ENCODE measurements around the gene PHTF2.

Gene PHTF2

DNA sequence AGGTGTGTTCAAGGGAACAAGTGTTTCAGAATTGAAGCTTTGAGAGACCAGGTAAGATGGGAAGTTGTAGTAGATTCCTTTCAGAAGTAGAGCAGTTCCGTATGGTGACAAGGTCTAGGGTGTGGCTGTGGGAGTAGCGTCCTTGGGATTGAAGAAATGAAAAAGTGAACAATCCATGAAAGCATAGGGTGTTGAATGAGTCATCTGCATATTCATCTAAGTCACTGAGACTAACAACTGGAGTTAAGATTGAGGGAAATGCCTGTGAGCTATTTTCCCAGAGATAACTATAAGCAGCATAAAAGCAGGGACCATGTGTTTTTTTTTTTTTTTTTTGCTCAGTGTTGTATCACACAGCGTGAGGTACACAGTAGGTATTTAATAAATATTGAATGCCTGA is 134.8 kb downstream of the PHTF2 start:
- no peak for DNase-seq (ENCODE audit: low read depth)

DNA sequence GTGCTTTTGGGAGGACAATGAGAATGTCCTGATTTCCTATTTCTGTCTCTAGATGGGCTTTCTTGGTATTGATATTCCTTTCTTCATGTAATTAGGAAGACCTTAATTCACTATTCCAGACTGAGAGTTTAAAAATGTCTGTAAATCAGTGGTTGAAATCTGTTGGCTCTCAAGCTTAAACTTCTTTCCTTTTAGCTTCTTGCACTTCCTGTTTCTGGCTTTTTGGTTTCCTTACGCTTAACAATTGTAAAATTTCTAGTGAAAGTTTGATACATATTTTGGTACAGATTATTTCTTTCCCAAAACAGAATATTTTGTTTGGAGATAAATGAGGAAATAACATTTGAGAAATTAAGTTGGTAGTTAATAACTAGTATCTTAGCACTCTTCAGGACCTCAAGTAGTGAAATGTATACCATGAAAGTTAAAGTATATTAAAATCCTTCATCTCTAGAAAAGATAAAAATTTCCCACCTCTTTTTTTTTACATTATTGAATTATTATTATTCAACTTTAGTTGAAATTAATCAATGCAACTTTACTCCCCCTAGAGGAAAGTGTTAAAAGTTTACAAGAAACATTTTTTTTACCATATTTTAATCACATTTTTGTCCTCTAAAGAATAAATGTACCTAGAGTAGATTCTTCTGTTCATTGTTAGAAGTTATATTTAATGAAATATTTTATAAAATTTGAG is 137.2 kb downstream of the PHTF2 start:
- no peak for DNase-seq (ENCODE audit: low read depth)

DNA sequence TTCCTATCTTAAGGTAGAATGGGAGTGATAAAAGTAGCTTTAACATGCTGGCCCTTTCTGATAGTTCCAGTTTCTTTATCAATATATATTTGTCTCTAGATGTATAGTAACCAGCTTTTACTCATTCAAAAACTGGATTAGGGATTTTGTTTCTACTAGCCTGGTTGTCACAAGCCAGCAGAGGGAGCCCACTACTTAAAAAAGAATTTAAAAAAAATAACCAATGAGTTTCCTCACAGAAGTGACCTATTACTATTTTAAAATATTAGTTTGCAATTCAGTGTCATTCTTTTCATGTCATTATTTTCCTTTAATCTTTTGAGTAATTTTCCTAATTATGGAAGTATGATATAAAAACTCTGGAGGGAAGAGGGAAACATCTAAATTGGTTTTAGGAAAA is 142.1 kb downstream of the PHTF2 start:
- DNase-seq (ENCODE audit: low read depth), result no peak

DNA sequence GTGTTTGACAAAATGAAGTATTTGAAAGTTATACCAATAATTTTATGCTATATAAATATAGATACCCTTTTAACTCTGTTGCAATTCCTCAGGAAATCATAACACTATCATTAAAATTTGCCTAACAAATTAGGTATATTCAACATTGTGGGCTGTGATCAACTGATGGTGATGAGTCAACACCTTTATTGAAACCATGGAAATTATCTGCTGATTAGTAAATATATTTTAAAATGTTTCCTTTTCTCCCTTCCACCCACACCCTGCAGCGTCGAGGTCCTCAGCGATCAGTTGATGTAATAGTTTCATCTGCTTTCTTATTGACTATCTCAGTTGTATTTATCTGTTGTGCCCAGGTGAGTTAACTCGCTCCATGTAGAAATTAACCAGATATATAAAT is 143.9 kb downstream of the PHTF2 start:
- no peak for DNase-seq (ENCODE audit: low read depth)

DNA sequence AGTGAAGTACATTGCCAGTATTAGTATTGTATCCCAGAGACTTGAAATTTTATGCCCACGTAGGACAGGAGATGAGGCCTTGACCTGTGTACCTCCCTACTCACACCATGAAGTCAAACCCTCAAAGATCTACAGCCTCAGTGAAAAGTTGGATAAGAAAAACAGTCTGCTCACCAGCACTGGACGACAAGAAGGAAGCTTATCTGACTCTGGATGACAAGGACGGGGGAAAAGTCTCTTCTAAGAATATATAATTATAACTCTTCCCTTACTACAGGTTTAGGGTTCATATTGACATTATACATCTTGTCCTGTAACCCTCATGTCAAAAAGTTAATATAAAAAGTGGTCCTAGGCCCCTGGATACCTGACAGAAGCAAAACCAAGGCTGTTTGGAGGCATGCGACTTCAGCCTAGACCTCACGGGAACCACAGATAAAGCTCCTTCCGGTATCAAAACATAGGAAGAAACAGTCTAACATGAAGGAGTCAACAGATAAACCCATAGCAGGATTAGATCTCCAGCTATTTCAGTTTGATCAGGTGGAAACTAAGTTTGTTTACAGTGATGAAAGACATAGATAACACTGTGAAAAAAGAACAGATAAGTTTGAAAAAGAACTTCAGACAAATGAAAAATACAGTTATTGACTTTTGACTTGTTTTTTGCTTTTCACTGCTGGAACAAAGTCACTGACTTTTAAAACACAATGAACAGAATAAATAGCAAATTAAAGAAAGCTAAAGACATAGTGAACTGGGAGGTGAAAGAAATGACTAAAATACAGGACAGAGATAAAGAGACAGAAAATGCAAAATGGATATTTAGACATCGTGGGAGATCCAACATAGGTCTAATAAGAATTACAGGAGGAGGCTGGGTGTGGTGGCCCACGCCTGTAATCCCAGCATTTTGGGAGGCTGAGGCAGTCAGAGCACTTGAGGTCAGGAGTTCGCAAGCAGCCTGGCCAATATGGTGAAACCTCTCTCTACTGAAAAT is 145.9 kb downstream of the PHTF2 start:
- DNase-seq (ENCODE audit: low read depth), result no peak

DNA sequence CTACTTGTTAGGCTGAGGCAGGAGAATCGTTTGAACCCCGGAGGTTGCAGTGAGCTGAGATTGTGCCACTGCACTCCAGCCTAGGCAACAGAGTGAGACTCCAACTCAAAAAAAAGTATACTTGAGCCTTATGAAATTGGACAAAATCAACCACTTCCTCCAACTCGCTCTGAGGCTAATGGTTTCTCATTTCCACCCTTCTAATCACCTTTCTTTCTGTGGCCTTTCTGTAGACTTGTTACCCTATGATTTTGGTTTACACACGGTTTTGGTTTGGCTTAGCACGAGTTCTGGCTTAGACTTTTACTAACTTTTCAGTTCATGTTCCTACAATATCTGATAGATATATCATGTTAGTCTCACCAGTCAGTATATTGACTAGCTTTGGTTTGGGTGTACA is 152.0 kb downstream of the PHTF2 start:
- no peak for DNase-seq (ENCODE audit: low read depth)

DNA sequence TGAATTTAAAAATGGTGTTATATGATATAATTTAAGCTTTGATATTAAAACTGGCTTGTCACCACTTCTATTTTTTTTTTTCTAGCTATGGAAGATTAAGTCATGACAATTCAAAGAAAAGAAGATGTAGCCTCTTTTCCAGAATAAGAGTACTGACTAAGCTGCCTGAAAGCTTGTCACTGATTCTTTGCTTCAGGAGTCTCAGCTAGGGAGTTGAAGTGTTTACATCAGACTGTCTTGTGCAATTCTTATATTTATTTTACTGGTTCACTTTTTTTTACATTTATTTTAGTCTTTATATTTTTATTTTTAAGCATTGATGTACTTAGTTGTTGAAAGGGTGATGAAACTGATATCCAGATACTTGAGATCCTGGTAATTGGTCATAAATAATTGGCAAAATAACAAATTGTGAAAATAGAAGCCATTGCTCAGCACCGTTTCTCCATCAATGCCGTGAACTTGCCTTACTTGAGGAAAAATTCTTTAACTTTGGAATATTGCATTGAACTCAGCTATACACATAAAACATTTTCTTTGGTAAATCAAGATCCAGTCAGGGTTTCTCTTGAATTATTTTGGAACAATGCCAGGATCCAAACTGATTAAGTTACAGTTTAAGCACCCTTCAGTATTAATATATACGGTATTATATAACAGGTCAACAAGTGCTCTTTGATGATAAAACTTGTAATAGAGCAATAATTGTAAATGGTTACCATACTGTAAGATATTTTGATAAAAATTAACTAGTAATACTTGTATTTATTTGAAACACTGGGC is 156.4 kb downstream of the PHTF2 start:
- DNase-seq (ENCODE audit: low read depth), result no peak

DNA sequence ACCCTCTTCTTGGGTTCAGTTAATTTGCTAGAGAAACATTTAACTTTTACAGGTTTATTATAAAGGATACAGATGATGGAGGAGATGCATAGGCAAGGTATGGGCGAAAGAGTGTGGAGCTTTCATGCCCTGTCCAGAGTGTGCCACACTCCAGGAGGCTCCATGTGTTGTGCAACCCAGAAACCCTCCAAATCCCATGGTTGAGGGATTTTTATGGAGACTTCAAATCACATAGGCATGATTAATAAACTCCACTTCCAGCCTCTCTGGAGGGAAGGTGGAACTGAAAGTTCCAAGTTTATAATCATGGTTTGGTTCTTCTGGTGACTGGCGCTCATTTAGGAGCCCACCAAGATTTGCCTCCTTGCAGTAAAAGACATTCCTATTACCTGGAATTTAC is 159.9 kb downstream of the PHTF2 start:
- no peak for DNase-seq (ENCODE audit: low read depth)

DNA sequence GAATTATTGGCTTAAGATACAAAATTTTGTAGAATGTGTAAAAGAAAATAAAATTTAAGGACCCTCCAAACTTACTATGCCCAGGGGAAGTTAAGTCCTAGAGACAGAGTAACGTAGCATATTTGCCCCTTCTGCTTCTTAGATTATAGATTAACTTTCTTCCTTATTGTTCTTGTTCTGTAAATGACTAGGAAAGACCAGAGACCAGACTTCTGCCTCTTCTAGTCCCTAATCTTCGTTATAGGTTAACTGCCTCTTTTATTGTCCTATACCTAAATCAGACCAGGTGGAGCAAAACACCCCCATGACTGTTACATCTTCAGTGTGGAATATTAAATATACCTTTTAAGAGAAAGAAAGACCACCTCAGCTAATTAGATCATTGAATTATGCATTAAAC is 160.5 kb downstream of the PHTF2 start:
- DNase-seq (ENCODE audit: low read depth), result no peak

DNA sequence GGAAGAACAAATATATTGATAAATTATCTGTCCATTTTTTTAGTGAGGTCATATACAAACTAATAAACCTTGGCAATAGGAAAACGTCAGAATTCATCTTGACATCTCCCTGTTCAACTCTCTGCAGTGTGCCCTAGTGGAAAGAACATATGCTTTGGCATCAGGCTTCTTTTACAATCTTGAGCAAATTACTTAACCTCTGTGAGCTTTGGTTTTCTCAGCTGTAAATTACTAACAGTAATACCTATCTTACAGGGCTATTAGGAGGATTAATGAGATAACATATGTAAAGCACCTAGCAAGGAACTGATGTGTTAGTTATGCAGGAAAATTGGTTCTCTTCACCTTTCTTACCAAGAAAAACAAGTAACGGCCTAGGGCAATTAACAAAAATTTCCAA is 161.8 kb downstream of the PHTF2 start:
- no peak for DNase-seq (ENCODE audit: low read depth)

DNA sequence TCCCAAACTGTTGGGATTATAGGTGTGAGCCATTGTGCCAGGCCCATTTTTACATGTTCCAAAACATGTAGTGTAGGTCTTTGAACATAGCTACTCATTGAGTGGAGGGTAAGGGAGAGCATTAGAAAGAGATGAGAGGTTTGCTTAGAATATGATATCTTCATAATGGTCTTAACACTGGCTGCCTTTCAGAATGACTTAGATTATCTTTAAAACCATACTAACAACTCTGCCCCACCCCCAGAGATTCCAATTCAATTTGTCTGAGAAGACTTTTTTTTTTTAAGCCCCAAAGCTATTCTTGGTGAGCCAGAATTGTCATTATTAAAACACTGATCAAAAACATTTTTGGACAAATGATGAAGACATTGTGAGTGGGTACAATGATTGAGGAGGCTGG is 168.9 kb downstream of the PHTF2 start:
- no peak for DNase-seq (ENCODE audit: low read depth)

DNA sequence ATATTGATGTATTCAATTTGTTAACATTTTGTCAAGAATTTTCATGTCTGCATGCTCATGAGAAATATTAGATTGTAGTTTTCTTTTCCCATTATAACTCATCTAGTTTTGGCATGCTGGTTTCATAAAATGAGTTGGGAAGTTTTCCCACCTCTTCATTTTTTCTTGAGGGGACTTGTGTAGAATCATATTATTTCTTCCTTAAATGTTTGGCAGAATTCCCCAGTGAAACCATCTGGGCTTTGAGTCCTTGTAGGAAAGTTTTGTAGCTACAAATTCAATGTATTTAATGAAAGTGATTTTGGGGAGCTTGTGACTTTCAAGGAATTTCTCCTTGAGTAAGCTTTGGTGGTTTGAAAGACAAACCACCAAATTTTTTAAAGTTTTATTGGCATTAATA is 173.2 kb downstream of the PHTF2 start:
- DNase-seq (ENCODE audit: low read depth), result no peak

DNA sequence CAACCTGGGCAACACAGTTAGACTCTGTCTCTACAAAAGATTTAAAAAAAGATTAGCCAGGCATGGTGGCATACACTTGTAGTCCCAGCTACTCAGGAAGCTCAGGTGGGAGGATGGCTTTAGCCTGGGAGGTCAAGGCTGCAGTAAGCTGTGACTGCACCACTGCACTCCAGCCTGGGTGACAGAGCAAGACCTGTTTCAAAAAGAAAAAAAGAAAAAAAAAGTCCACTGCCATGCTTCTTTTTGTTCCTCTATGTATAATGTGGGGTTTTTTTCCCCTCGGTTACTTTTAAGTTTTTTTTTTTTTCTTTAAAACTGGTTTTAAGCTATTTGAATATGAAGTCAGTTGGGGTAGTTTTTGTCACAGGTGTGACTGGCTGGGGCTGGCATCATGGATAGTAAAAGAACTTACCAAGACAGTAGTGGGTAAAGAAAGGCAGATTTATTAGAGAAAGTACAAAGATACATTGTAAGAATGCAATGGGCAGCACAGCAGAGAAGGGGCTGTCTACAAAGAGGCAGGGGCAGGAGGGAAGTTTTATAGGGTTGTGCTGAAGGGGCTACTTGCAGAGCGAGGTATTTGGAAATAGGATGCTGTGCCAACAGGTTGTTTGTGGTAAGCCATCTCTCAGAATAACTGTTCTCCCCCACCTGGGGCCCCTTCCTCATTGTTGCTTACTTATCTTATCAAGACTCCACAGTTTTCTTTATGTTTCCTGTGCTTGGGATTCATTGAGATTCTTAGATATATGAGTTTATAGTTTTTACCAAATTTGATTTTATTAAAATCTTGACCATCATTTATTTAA is 177.3 kb downstream of the PHTF2 start:
- DNase-seq (ENCODE audit: low read depth), result no peak

DNA sequence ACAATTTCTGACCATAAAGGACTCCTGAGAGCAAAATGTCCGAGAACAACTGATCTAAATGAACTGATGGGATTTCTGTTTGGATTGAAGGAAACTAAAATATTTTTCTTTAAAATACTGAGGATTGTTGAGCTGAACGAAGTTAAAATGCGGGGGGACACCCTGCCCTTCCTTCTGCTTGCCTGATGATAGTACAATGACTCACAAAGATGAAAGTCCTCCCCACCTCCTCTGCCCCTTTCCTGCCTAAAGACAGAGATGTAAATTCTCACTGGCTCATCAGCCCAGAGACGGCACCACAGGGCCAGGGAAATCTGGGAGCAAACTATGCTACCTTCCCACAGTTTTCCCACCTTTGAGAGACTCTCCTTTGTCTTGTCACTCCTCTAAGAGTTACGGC is 180.6 kb downstream of the PHTF2 start:
- DNase-seq (ENCODE audit: low read depth), result no peak

DNA sequence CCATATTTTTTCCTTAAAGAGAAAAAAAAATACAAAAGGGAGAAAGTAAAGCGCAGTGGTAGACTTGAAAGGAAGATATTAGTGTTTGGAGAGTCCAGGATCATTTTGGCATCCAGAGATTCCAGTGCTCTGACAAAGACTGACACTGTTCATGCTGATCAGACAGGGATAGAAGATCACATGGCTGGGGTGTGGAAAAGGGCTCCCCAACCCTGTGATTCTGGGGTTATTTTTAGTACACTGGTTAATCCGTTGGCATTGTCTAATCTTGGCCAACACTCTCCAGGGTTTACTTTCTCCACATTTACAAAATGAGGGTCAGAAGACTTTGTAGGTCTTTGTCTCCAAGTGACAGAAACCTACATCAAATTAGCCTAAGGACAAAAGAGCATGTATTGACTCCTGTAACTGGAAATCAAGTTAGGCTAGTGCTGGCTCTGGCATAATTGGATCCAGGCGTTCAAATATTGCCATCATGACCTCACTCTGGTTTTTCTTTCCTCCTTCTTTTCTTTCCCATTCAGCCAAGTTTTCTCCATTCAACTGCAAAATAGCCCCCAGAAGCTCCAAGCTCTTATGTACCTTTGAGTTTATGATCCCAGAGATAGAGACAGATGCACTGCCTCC is 181.6 kb downstream of the PHTF2 start:
- DNase-seq (ENCODE audit: low read depth), result no peak

DNA sequence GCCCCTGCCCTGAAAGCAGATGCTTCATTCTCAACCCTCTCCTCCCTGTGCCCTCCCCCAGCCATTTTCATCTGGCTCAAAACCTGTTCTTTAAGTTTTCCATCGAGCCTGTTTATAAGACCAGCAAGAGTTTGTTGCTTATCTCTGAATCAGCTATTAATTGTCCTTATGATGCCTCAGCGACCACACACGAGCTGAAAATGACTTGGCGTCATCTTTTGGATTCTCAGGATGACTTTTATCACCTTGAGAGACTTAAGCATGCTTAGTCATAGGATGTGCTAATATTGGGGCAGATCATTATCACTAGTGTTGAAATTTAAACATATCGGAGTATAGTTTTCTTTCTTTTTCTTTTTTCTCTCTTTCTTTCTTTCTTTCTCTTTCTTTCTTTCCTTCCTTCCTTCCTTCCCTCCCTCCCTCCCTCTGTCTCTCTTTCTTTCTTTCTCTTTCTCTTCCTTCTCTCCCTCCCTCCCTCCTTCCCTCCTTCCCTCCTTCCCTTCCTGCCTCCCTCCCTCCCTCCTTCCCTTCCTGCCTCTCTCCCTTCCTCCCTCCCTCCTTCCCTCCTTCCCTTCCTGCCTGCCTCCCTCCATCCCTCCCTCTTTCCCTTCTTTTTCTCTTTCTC is 184.5 kb downstream of the PHTF2 start:
- DNase-seq (ENCODE audit: low read depth), result no peak

DNA sequence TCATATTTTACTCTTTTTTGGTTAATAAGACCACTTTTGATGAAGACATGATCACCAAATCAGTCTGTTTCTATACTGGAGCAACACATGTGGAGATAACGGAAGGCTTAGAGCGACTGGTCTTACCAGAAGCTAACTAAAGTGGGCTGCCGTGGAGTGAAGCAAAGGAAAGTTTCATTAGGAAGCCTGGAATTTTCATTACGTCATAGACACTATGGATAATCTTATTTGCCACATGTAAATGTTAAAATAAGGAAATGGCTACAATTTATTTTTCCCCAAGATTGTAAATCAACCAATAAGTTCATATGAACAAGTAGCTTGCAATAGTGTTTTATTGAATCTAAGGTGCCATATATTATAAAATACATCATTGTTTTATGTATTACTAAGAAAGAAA is 185.4 kb downstream of the PHTF2 start:
- DNase-seq (ENCODE audit: low read depth), result no peak

DNA sequence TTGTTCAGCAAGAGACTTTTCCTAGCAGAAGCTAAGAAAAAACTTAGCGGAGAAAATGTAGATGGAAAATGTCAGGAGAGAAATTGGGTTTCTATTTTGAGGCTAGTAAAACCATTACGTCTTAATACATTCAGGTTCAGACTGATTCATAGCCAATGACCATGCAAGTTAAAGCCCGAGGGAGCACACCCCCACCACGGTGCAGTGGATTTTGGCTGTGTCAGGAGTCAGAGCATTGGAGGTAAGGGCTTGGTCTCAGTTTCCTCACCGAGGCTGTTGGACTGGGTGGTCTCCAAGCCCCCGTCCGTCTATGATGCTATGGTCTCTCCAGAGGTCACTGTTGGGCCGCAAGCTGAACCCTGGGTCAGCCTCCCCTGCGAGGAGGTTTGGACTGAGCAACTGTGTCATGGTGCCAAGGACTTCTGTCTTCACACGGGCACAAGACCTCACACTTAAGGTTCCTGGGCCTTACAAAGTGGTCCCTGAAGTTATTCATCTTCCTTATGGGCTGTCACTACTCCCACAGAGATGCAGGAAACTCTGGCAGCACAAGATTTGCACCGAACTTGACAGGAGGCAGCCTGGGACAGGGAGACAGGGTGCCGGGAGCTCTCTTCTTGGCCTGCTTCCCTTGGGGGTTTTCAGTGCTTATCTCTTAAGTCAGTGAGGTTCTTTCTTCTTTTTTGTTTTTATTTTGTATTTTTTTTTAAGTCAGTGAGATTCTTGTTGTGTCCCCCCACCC is 186.8 kb downstream of the PHTF2 start:
- no peak for DNase-seq (ENCODE audit: low read depth)

DNA sequence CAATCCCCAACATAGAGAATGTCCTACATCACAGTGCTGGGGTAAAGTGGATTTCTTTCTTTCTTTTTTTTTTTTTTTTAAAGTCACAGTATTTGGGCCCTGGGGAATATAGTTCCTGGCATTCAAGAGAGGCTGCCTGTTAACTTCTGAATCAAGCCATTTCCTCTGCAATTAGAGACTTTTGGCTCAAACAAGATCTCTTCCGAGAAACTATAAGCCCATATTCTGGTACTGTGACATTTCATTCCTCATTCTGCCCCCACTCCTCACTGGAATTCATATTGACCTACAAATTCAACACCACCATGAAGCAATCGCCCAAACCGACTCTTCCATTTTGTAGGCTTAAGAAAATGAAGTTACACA is 187.4 kb downstream of the PHTF2 start:
- DNase-seq (ENCODE audit: low read depth), result no peak

DNA sequence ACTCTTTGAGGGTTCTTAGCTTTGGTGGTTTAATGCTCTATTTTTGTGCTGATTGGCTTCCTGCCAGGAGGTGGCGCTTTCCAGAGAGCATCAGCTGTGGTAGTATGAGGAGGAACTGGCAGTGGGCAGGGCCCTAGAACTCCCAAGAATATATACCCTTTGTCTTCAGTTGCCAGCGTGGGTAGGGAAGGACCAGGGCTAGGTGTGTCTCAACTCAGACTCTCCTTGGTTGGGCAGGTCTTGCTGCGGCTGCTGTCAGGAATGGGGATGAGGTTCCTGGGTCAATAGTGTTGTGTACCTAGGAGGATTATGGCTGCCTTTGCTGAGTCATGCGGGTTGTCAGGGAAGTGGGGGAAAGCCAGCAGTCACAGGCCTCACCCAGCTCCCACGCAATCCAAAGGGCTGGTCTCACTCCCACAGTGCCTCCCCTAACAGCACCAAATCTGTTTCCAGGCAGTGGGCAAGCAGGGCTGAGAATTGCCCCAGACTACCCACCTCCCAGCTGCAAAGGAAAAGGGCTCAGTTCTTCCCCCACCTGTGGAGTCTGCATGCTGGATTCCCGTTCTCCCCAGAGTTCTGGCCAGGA is 191.5 kb downstream of the PHTF2 start:
- no peak for DNase-seq (ENCODE audit: low read depth)
